Epidermal melanocyte (primary cell): ENCODE measurements around the gene GAGE12C.
"Not testable (repeated sequence)": the region's sequence is repeated elsewhere in the genome, so short reads cannot be mapped to it uniquely, and the experiment has no call there.

ENCODE experiments used
- DNase-seq: peaks from one replicate; pipeline ENCODE4 v3.0.0; 2011; ENCODE audit warnings: low spot score; ENCODE audit not compliant: insufficient read length

Gene GAGE12C

GRCh38 chrX:49531877-49532276 is at the start of gene GAGE12C:
Gene GAGE12C (plus strand): TSS chrX:49532177. CDS start chrX:49533332, 1,155 bp downstream.
- DNase-seq, result not testable (repeated sequence)

- not testable (repeated sequence) for DNase-seq
Measured at GRCh38 chrX:49541433-49541832, 9.5 kb downstream of the GAGE12C start, which contains the start of gene GAGE12D. Gene GAGE12D (plus strand): TSS chrX:49541733. CDS start chrX:49542888, 1,155 bp downstream.

- DNase-seq, result not testable (repeated sequence)
Measured at GRCh38 chrX:49550989-49551388, 19.0 kb downstream of the GAGE12C start, which contains the start of gene GAGE12E. Gene GAGE12E (plus strand): TSS chrX:49551289. CDS start chrX:49552444, 1,155 bp downstream.

GRCh38 chrX:49560542-49560941 is 28.6 kb downstream of the GAGE12C start, which contains the start of gene GAGE12F:
Gene GAGE12F (plus strand): TSS chrX:49560842. CDS start chrX:49561997, 1,155 bp downstream.
- not testable (repeated sequence) for DNase-seq

GRCh38 chrX:49568728-49569127 is 36.8 kb downstream of the GAGE12C start:
- not testable (repeated sequence) for DNase-seq

GRCh38 chrX:49569152-49569551 is 37.2 kb downstream of the GAGE12C start:
- not testable (repeated sequence) for DNase-seq

GRCh38 chrX:49570100-49570499 is 38.1 kb downstream of the GAGE12C start, which contains the start of gene GAGE12G:
Gene GAGE12G (plus strand): TSS chrX:49570400. CDS start chrX:49571555, 1,155 bp downstream.
- DNase-seq, result not testable (repeated sequence)

GRCh38 chrX:49579649-49580048 is 47.7 kb downstream of the GAGE12C start, which contains the start of gene GAGE12H:
Gene GAGE12H (plus strand): TSS chrX:49579949. CDS start chrX:49581104, 1,155 bp downstream.
- not testable (repeated sequence) for DNase-seq
